ENCODE results near the gene JRKL. TPM values are rescaled to one million over a fixed set of nuclear protein-coding genes. Genes with fewer than 3 reads are reported as not detected.

The JRKL gene
- total RNA-seq, 1 experiment from 2014 or later: 6.7 TPM

MicroRNAs within 50 kb of the gene (microRNA counts, 767-probe panel; counts per million panel counts)
- not detected for microRNA hsa-miR-1260b

Small RNA genes lying within 50 kb of the gene (microRNA-seq; reads per million reads assigned to microRNA genes)
- gene MIR1260B (ENCODE audit: borderline number of aligned reads): not detected

Other genes with a start within 250 kb of the JRKL start
- gene MAML2, start 46.8 kb upstream of the JRKL start, total RNA-seq (2021; ENCODE audit: unreplicated experiment): 2.6 TPM
- 11.2 TPM for gene CCDC82, start 101 bp upstream of the JRKL start, total RNA-seq (2021; ENCODE audit: unreplicated experiment)